H1 (cell line): Measurements from ENCODE around the gene CREB3L1. TPM values are rescaled to one million over a fixed set of nuclear protein-coding genes. Genes with fewer than 3 reads are reported as not detected.
A peak's percentile ranks its signal among the peaks of the same experiment; 100 is the strongest.

Experiments
- CEBPB ChIP-seq: IDR thresholded peaks from 2 replicates; pipeline ENCODE4 v1.6.1; 2012; ENCODE audit warnings: low read depth, low read length
- CREB1 ChIP-seq: IDR thresholded peaks from 2 replicates; pipeline ENCODE4 v1.6.1; 2012; ENCODE audit warnings: inconsistent platforms
- CTBP2 ChIP-seq: IDR thresholded peaks from 2 replicates; pipeline ENCODE4 v1.7.0; 2011; ENCODE audit warnings: borderline replicate concordance, mild to moderate bottlenecking, moderate library complexity, mixed read lengths, low read length; ENCODE audit not compliant: insufficient read depth, insufficient read length
- E2F6 ChIP-seq: IDR thresholded peaks from 2 replicates; pipeline ENCODE4 v1.6.1; 2012; ENCODE audit warnings: inconsistent platforms
- GTF2F1 ChIP-seq: IDR thresholded peaks from 2 replicates; pipeline ENCODE4 v1.6.1; 2012; ENCODE audit warnings: low read depth, low read length, improper control_type of control experiment, borderline replicate concordance
- KDM1A ChIP-seq: fragments of 200-600, 300-600 bp; sonication (generic); IDR thresholded peaks from 2 replicates; pipeline ENCODE4 v1.7.1; 2016; ENCODE audit warnings: mild to moderate bottlenecking, low read length, borderline replicate concordance
- KDM5A ChIP-seq: fragments of 200-600 bp; IDR thresholded peaks from 2 replicates; pipeline ENCODE4 v1.7.1; 2012; ENCODE audit warnings: mild to moderate bottlenecking, low read length, inconsistent platforms, mixed read lengths
- NANOG ChIP-seq: IDR thresholded peaks from 2 replicates; pipeline ENCODE4 v1.6.1; 2011; ENCODE audit warnings: low read length, low read depth, mild to moderate bottlenecking, inconsistent platforms; ENCODE audit not compliant: insufficient read depth, poor library complexity, severe bottlenecking
- PHF8 ChIP-seq: fragments of 200-600 bp; sonication (generic); conservative IDR thresholded peaks from 2 replicates; pipeline ENCODE4 v1.7.1; 2012; ENCODE audit warnings: low read depth, mild to moderate bottlenecking, inconsistent platforms, low read length, moderate library complexity
- POU5F1 ChIP-seq: IDR thresholded peaks from 2 replicates; pipeline ENCODE4 v1.6.1; 2011; ENCODE audit warnings: low read depth, mild to moderate bottlenecking, low read length, moderate library complexity
- RBBP5 ChIP-seq: IDR thresholded peaks from 2 replicates; pipeline ENCODE4 v1.7.1; 2012; ENCODE audit warnings: low read depth, mild to moderate bottlenecking, inconsistent platforms, low read length, moderate library complexity, borderline replicate concordance
- RFX5 ChIP-seq: IDR thresholded peaks from 2 replicates; pipeline ENCODE4 v1.6.1; 2011; ENCODE audit warnings: low read depth, low read length, improper control_type of control experiment, borderline replicate concordance
- RXRA ChIP-seq: IDR thresholded peaks from 2 replicates; pipeline ENCODE4 v1.6.1; 2011; ENCODE audit warnings: low read depth, mild to moderate bottlenecking, low read length, moderate library complexity; ENCODE audit not compliant: insufficient read depth
- SIN3A ChIP-seq, 2 experiments: IDR thresholded peaks in 1 of 2; conservative IDR thresholded peaks in 1 of 2; 2 replicates each; pipeline ENCODE4 v1.6.1; 2011 to 2012; ENCODE audit warnings: low read length in 2 of 2, improper control_type of control experiment in 1 of 2, low read depth in 1 of 2, mild to moderate bottlenecking in 1 of 2
- SIRT6 ChIP-seq: IDR thresholded peaks from one replicate; pipeline ENCODE4 v1.7.1; 2012; ENCODE audit warnings: low read length, inconsistent platforms
- SP2 ChIP-seq: IDR thresholded peaks from 2 replicates; pipeline ENCODE4 v1.6.1; 2012; ENCODE audit warnings: mild to moderate bottlenecking, low read length, inconsistent platforms
- SP4 ChIP-seq: IDR thresholded peaks from 2 replicates; pipeline ENCODE4 v1.6.1; 2012; ENCODE audit warnings: low read length, inconsistent platforms
- SRF ChIP-seq: IDR thresholded peaks from 2 replicates; pipeline ENCODE4 v1.6.1; 2011; ENCODE audit warnings: mild to moderate bottlenecking, low read depth, low read length, moderate library complexity
- TBP ChIP-seq: IDR thresholded peaks from 2 replicates; pipeline ENCODE4 v1.6.1; 2011; ENCODE audit warnings: low read depth, low read length, improper control_type of control experiment
- YY1 ChIP-seq: IDR thresholded peaks from 2 replicates; pipeline ENCODE4 v1.6.1; 2011; ENCODE audit warnings: low read depth, mild to moderate bottlenecking, low read length
- polyA plus RNA-seq, 7 experiments: library from polyadenylated mRNA; depleted of rRNA in 3 of 7; stranded (reverse) in 5 of 7; unstranded in 2 of 7; fragments of >200 nt in 5 of 7; fragments of 200-250 nt in 2 of 7; gene quantifications; 1 replicate in 5 of 7; 2 replicates in 1 of 7; 4 replicates in 1 of 7; pipeline versions ENCODE4 v1.2.1 to v1.2.3, GENCODE V29; 2011 to 2013; ENCODE audit warnings: missing spikeins in 2 of 7, mixed read lengths in 2 of 7
- total RNA-seq: library from RNA; stranded (reverse); fragmentation: NEBNext Ultra II Directional; extraction: Animal tissue kit (Norgen Biotek cat#: 25700); gene quantifications from 2 replicates; pipeline ENCODE4 v1.2.1, GENCODE V29; 2021
- TF ChIP-seq, protein P1 (sequence below): IDR thresholded peaks from 2 replicates; pipeline ENCODE4 v1.6.1; 2012; ENCODE audit warnings: inconsistent platforms
- TF ChIP-seq, protein P2 (sequence below): IDR thresholded peaks from 2 replicates; pipeline ENCODE4 v1.6.1; 2011; ENCODE audit warnings: low read depth, mild to moderate bottlenecking, low read length; ENCODE audit not compliant: insufficient read depth

Gene CREB3L1
- total and polyA plus RNA-seq, 2 of the 8 experiments (the other 6 are each of a cell fraction or from before 2014, with no cell fraction given) = 4.1 to 12.7 TPM

- TF ChIP-seq NANOG (no peak), SRF (no peak), YY1 (0 out of 2 replicates have a peak, but pooled peaks have one; percentile 24), PHF8 (no peak), SIN3A (conservative IDR thresholded peaks at IDR 0.05 in 1 of 2, IDR thresholded peaks at IDR 0.05 in 1 of 2; ENCODE audit: low read depth in 1 of 2, low read length in 2 of 2) (peak in 1 of 2 experiments; percentile 77; a peak in 2 of 4 replicates), KDM5A (no peak), RFX5 (no peak), KDM1A (no peak), SIRT6 (no peak), E2F6 (no peak), TBP (peak; percentile 49; the same call in 1 of the 2 replicates), SP4 (no peak), RBBP5 (peak; percentile 45; the same call in 1 of the 2 replicates), CREB1 (no peak), RXRA (no peak), POU5F1 (no peak), SP2 (no peak), CTBP2 (peak; percentile 35), CEBPB (no peak), GTF2F1 (no peak)
- TF ChIP-seq, protein P1, sequence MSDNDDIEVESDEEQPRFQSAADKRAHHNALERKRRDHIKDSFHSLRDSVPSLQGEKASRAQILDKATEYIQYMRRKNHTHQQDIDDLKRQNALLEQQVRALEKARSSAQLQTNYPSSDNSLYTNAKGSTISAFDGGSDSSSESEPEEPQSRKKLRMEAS = no peak
- TF ChIP-seq, protein P2, sequence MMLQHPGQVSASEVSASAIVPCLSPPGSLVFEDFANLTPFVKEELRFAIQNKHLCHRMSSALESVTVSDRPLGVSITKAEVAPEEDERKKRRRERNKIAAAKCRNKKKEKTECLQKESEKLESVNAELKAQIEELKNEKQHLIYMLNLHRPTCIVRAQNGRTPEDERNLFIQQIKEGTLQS = peak; percentile 48; the same call in 1 of the 2 replicates
These were observed 19.3 kb downstream of the CREB3L1 start (continued) for GRCh38 chr11:46296528-46297448.
